Glutamatergic neuron (in vitro differentiated cells): ENCODE results near the gene CCR7. TPM values are rescaled to one million over a fixed set of nuclear protein-coding genes. Genes with fewer than 3 reads are reported as not detected.

Source experiments
- DNase-seq: peaks from one replicate; pipeline ENCODE4 v3.0.0; 2022
- H3K27ac Mint-ChIP-seq: one replicate; pipeline ENCODE4 v1.8.0; 2020; ENCODE audit warnings: mild to moderate bottlenecking, mixed read lengths, inconsistent platforms; ENCODE audit not compliant: unreplicated experiment
- H3K27me3 Mint-ChIP-seq: one replicate; pipeline ENCODE4 v1.8.0; 2020; ENCODE audit warnings: mild to moderate bottlenecking, moderate library complexity, mixed read lengths, inconsistent platforms; ENCODE audit not compliant: unreplicated experiment
- H3K36me3 Mint-ChIP-seq: one replicate; pipeline ENCODE4 v1.8.0; 2020; ENCODE audit warnings: mild to moderate bottlenecking, mixed read lengths, inconsistent platforms; ENCODE audit not compliant: unreplicated experiment
- H3K4me1 Mint-ChIP-seq: one replicate; pipeline ENCODE4 v1.8.0; 2020; ENCODE audit warnings: mild to moderate bottlenecking, low read depth, mixed read lengths, inconsistent platforms; ENCODE audit not compliant: unreplicated experiment
- H3K4me3 Mint-ChIP-seq: one replicate; pipeline ENCODE4 v1.8.0; 2020; ENCODE audit warnings: mild to moderate bottlenecking, mixed read lengths, inconsistent platforms; ENCODE audit not compliant: unreplicated experiment
- H3K9me3 Mint-ChIP-seq: one replicate; pipeline ENCODE4 v1.8.0; 2020; ENCODE audit warnings: mild to moderate bottlenecking, moderate library complexity, mixed read lengths, inconsistent platforms; ENCODE audit not compliant: unreplicated experiment
- long read RNA-seq: library from polyadenylated mRNA; unstranded; transcript quantifications from one replicate; pipeline ENCODE4 v2.0.0, GENCODE V29; 2020; ENCODE audit not compliant: unreplicated experiment
- total RNA-seq: library from RNA; stranded (reverse); fragmentation: NEBNext Ultra II Directional; extraction: Animal tissue kit (Norgen Biotek cat#: 25700); gene quantifications from one replicate; pipeline ENCODE4 v1.2.1, GENCODE V29; 2021; ENCODE audit not compliant: unreplicated experiment
- TF ChIP-seq, protein P1 (sequence below): fragments of 200-600 bp; sonication (generic); IDR thresholded peaks from one replicate; pipeline ENCODE4 v1.5.0; 2021; ENCODE audit not compliant: partially characterized antibody, unreplicated experiment

The CCR7 gene, protein sequence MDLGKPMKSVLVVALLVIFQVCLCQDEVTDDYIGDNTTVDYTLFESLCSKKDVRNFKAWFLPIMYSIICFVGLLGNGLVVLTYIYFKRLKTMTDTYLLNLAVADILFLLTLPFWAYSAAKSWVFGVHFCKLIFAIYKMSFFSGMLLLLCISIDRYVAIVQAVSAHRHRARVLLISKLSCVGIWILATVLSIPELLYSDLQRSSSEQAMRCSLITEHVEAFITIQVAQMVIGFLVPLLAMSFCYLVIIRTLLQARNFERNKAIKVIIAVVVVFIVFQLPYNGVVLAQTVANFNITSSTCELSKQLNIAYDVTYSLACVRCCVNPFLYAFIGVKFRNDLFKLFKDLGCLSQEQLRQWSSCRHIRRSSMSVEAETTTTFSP
- total RNA-seq = not detected
- long read RNA-seq = 0 reads

DNA sequence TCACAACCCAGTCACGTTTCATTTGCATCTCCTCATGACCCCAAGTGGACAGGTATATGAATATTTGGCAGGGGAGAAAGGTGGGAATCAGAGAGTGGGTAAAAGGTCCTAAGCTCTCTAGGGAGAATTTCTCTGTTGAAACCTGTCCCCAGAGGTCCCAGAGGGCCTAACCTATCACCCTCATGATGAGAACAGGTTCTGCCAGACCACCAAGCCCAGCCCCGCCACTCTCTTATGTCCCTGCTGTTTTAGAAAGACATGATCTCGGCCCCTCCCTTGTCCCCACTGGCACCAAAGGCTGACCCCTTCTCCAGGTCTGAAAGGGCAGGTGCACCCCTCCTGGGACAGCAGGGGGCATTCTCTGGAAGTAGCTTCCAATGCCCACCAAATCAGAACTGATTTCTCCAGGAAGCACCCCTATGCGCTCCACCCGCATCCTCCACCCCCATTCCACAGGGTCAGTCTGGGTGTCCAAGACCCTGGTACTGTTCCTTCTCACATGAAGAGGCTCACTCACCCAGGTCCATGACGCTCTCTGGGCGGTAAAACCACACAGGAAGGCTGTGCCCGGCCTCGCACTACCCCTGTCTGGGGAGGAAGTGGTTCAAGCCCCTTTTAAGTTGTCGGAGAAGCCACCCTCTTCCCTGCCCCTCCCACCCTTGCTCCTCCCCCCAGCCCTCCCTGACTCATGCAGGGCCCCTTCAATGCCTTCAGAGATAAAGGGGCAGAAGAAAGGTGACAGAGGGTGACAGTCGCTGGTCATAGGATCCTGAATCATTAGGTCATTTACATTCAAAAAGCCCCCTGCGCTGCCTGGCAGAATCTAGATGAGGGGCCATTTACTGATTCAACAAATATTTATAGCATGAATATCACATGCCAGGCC lies at the start of gene CCR7:
Gene CCR7 (minus strand): TSS at position 590 of the 886 bp plus-strand sequence. CDS start 63 bp downstream, at position 527.
- Mint-ChIP-seq H3K36me3 (no peaks in the 10 kb centered on the region), H3K4me3 (no peak within 1 kb of the TSS), H3K27ac (no peak within 1 kb of the TSS), H3K9me3 (peaks cover 8% of the 10 kb centered on the region), H3K4me1 (peaks cover under 1% of the 10 kb centered on the region), H3K27me3 (peaks cover 4% of the 10 kb centered on the region)
- TF ChIP-seq, protein P1, sequence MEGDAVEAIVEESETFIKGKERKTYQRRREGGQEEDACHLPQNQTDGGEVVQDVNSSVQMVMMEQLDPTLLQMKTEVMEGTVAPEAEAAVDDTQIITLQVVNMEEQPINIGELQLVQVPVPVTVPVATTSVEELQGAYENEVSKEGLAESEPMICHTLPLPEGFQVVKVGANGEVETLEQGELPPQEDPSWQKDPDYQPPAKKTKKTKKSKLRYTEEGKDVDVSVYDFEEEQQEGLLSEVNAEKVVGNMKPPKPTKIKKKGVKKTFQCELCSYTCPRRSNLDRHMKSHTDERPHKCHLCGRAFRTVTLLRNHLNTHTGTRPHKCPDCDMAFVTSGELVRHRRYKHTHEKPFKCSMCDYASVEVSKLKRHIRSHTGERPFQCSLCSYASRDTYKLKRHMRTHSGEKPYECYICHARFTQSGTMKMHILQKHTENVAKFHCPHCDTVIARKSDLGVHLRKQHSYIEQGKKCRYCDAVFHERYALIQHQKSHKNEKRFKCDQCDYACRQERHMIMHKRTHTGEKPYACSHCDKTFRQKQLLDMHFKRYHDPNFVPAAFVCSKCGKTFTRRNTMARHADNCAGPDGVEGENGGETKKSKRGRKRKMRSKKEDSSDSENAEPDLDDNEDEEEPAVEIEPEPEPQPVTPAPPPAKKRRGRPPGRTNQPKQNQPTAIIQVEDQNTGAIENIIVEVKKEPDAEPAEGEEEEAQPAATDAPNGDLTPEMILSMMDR = no peak
- DNase-seq = no peak

DNA sequence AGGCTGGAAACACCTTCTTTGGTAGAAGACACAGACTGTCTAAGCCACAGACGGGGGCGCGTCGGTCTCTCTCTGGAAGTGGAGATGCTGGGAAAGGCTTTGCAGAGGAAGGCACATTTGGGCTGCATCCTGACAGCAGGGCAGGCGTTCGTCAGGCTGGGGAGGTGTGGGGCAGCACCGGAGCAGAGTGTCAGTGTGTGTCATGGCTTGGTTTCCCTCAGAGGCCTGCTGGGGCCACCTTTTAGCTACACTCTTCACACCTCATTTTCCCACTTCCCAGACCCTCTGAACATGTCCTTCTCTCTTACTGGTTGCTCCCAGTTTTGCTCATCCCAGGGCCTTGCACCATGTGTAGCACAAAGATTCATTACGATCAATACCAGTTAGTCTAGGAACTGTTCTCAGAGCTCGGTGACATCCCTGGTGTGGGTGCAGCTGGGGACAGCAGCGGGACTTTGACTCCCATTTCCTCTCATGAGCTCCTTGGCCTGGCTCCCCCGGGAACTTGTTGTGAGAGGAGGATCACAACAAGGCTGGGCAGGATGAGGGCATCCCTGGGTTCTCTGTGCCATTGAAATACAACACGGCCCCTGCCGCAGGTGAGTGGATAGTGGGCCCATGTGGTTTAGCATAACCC lies 49.3 kb upstream of the CCR7 start:
- Mint-ChIP-seq H3K4me1 (peaks cover 2% of the 10 kb centered on the region), H3K27ac (no peak overlapping the region), H3K9me3 (peaks cover 4% of the 10 kb centered on the region), H3K4me3 (no peak overlapping the region), H3K36me3 (no peaks in the 10 kb centered on the region), H3K27me3 (peaks cover 5% of the 10 kb centered on the region)
- TF ChIP-seq, protein P1 = no peak
- DNase-seq = no peak

DNA sequence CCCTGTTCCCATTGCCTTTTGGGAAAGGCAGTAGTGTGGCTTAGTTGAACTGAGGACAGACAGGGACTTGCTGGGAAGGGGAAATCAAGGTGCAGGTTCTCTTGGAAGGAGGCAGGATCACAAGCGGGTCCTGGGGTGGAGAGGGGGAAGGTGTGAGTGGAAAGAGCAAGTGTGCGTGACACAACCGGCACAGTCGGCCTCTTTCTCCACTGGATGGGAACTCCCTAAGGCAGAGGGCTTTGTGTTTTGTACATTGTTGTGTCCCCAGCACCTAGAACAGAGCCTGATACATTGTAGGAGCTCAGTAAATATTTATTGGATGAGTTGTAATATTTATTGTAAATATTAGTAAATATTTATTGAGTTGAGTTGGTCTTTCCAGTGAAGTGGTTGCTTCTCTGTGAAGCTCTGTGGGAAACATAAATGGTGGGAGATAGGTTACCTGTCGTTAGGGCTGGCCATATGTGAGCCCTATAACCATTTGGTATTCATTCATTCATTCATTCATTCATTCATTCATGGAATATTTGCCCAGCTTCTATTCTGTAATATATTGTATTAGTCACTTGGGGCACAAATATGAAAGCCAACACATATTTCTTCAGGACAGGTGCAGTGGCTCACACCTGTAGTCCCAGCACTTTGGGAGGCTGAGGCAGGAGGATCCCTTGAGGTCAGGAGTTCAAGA lies 48.3 kb upstream of the CCR7 start:
- H3K4me1 Mint-ChIP-seq = peaks cover 2% of the 10 kb centered on the region
- peaks cover 5% of the 10 kb centered on the region for H3K27me3 Mint-ChIP-seq
- peaks cover 4% of the 10 kb centered on the region for H3K9me3 Mint-ChIP-seq
- H3K27ac Mint-ChIP-seq = no peak overlapping the region
- TF ChIP-seq, protein P1 = no peak
- H3K36me3 Mint-ChIP-seq = no peaks in the 10 kb centered on the region
- no peak for DNase-seq
- H3K4me3 Mint-ChIP-seq = no peak overlapping the region

DNA sequence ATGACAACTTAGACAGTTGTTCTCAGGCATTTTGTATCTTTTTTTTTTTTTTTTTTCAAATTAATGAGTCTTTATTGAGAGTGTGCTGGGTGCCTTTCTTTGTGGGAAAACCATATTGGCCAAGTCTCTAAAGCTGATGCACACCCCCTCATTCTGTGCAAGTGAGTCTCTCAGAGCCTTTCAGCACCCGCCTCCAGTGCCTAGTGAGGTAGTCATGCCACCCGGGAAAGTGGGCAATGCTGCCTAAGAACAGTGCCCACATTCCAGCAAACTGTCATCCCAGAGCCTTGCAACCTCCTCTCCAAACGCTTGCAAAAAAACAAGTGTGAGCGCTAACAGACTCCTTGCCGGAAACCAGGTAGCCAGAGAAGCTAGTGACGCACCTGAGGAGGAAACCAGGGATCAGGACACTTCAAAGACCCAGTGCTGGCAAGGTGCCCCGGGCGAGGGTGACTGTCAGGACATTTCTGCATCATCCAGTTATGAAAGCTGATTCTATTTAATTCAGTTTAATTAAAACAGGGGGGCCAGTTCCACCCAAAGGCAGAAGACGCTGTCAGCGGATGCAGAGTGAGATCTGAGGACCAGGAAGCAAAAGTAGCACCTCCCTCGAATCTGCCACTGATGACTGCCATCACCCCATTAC lies 47.5 kb upstream of the CCR7 start:
- peaks cover 2% of the 10 kb centered on the region for H3K9me3 Mint-ChIP-seq
- no peak for DNase-seq
- H3K36me3 Mint-ChIP-seq = no peaks in the 10 kb centered on the region
- no peak overlapping the region for H3K27ac Mint-ChIP-seq
- H3K27me3 Mint-ChIP-seq = peaks cover 5% of the 10 kb centered on the region
- H3K4me3 Mint-ChIP-seq = no peak overlapping the region
- peaks cover 2% of the 10 kb centered on the region for H3K4me1 Mint-ChIP-seq
- TF ChIP-seq, protein P1 = no peak
